Activated naive CD8-positive, alpha-beta T cell treated with anti-CD3 and anti-CD28 coated beads, Interleukin-2, amount 50 U/mL, for 16 hours (primary cell): ENCODE data around the gene ANKFN1.

ENCODE experiments used
- DNase-seq: peaks from one replicate; pipeline ENCODE4 v3.0.0-alpha.2; 2020; ENCODE audit warnings: low read depth, low spot score

The ANKFN1 gene

GRCh38 chr17:56146534-56146933, 6.7 kb upstream of the ANKFN1 start:
- DNase-seq, result no peak

- no peak for DNase-seq
These were observed 4.9 kb upstream of the ANKFN1 start for GRCh38 chr17:56148333-56148732.

GRCh38 chr17:56149266-56150036, 3.8 kb upstream of the ANKFN1 start:
- DNase-seq, result no peak

DNA sequence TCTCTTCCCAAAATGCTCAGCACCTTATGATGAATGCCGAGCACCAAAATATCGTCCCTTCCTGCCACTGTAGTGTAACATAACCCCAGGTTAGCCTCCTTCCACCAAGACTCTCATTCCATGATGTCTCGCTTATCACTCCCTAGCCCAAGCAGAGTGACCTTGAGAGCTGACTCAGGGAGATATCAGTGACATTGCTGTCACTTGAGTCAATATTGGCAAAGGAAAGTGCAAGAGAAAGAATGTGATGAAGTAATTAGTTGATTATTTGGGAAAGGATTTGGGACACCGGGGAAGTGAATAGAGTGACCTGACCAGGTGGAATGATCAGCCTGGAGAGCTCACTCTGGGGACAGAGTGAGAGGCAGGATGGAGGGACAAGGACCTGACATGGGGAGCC, 2.6 kb upstream of the ANKFN1 start:
- DNase-seq, result no peak

- DNase-seq, result no peak
These were observed 4.6 kb downstream of the ANKFN1 start for GRCh38 chr17:56157845-56158244.

DNA sequence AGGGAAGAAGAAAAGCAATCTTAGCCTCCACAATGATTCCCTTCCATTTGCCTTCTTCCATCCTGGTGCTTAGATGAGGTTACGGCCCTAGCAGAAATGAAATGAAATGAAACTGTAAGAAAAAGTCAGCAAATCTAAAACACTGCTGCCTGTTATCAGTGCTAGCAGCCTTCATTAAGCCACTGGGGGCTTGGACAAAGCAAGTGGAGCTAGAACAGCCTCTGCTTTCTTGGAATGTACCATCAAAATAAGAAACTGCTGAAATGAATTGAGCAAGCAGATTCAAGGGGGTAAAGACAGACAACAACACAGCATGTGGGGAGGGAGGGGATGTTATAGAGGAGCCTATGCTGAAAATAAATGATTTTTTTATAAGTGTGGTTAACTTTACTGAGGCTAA, 5.1 kb downstream of the ANKFN1 start:
- DNase-seq, result no peak

GRCh38 chr17:56158915-56159825, 5.9 kb downstream of the ANKFN1 start:
- no peak for DNase-seq

- no peak for DNase-seq
These were observed 6.6 kb downstream of the ANKFN1 start for GRCh38 chr17:56159826-56160380.

GRCh38 chr17:56160422-56160821, 7.1 kb downstream of the ANKFN1 start:
- DNase-seq, result no peak

GRCh38 chr17:56165072-56165641, 11.9 kb downstream of the ANKFN1 start:
- DNase-seq, result no peak

GRCh38 chr17:56167491-56167890, 14.2 kb downstream of the ANKFN1 start:
- DNase-seq, result no peak

GRCh38 chr17:56169621-56170020, 16.3 kb downstream of the ANKFN1 start:
- DNase-seq, result no peak

DNA sequence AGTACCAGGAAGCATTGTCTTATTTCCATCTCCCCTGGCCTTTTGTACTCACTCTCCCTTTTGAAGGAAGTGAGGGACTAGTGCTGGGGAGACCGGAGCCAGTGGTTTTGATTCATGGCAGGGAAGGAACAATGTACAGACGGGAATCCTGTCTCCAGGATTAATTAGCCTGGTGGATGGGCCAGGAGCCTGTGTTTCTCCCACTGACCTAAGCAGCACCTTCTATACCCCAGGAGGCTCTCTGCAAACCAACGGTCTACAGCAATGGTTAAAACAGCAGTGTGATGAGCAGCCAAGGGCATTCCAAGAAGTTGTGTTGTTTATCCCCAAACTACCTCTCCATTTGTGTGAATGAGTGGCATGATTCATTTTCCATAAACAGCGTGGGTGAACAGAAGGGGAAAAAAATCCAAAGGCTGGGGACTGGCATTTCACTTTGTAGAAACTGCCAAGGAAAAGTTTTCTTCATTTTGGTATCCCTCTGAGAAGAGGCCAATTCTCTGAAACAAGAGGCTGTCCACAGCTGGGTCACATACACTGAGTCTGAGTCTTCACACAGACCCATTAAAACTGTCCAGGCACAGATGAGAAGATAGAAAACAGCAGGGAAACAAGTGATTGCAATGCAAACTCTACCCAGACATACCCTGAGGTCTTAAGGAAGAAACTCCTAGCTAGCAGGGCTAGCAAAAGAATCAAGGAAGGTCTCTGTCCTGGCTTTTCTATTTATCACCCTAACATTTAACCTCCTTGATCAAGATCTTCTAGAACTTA, 18.1 kb downstream of the ANKFN1 start:
- DNase-seq, result no peak

- no peak for DNase-seq
These were observed 19.3 kb downstream of the ANKFN1 start for GRCh38 chr17:56172517-56172982.

- no peak for DNase-seq
These were observed 19.8 kb downstream of the ANKFN1 start for GRCh38 chr17:56173026-56173425.

- no peak for DNase-seq
These were observed 20.9 kb downstream of the ANKFN1 start for GRCh38 chr17:56173958-56174835.

DNA sequence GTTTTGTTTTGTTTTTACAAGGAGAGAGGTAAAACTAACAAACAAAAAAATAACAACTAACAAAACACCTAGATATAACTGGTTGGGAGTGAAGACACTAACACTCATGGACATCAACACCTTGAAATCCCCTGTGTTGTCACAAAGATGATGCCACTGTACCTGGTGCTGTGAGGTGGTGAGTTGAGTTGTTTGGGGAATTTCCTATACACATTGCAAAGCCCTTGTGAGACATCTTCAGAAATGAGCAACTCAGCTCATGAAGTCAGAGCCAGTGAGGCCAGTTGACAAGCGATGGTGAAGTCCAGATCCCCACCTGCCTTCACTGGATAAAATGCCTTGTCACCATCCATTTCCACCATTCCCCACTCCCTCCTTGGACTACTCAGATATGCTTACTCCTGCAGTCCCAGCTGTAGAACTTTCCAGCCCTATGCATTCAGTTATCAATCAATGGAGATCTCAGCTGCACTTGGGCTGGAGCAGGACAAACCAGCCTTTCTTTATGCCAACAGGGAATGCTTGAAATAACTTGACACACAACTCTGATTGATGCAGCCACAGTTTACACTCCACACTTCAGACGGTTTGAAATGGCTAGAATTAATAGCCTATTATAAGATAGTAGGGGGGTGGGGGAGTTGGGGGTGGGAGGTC, 22.2 kb downstream of the ANKFN1 start:
- DNase-seq, result no peak

DNA sequence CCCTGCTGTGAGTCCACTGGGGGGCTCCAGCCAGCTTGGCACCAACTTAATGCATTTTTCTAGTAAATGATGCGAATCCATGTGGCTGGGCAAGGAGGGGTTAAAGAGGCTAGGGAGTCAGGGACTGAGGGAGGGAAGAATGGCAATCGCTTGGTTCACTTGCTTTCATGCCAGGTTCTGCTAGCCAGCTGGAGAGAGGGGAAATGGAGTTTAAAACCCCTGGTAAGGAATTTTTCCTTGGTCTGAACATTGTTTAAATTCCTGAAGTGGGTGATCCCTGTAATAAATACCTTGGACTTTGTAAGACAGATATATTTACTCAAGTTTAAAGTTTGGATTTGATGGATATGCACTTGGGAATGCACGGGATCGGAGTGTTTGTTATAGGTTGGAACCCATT, 22.8 kb downstream of the ANKFN1 start:
- no peak for DNase-seq

DNA sequence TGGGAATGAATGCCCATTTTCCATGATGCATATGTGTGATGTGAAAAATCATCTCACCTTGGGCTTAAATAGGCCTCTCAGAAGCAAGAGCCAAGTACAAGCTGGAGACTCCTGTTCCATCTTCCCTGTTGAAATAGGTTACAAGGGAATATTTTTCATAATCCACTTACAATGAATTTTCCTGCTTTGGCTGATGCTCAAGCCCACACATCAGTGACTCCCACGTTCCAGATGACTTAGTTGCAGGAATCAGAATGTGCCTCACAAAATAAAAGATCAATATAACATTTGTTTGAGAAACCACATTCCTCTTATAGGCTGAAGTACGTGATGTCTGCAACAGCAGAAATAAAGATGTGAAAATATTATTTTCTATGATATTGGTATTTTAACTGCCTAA, 24.1 kb downstream of the ANKFN1 start:
- DNase-seq, result no peak

DNA sequence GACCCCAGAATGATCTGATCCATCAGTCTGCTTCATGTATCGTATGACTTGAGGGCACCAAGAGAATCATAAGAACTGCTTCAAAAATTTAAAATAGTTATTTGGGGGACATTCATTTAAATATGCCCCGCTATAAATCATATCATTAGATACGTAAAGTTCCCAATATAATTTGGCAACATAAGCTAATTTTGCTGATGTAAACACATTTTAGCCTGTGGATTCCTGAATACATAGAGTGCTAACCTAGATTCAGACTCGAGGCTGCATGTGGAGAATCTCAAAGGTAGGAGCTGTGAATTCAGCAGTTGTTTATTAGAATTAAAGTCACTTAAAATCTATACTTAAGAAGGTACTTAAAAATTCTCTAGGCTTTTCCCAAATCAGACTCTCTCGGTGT, 24.9 kb downstream of the ANKFN1 start:
- DNase-seq, result no peak
